NCI-H2227 (cell line): ENCODE measurements around the gene MAPRE2.

Source experiments
- DNase-seq: peaks from one replicate; lab custom pipeline; 2025; ENCODE audit not compliant: unreplicated experiment; lab: John Stamatoyannopoulos, UW

The MAPRE2 gene

GRCh38 chr18:35040988-35041814 is at the start of gene MAPRE2:
TSS of gene MAPRE2 (plus strand) at chr18:35041413. CDS start at chr18:35041540, 127 bp downstream.
- peak; percentile 99 for DNase-seq

GRCh38 chr18:34991561-34991960 is 49.7 kb upstream of the MAPRE2 start:
- DNase-seq = no peak

DNA sequence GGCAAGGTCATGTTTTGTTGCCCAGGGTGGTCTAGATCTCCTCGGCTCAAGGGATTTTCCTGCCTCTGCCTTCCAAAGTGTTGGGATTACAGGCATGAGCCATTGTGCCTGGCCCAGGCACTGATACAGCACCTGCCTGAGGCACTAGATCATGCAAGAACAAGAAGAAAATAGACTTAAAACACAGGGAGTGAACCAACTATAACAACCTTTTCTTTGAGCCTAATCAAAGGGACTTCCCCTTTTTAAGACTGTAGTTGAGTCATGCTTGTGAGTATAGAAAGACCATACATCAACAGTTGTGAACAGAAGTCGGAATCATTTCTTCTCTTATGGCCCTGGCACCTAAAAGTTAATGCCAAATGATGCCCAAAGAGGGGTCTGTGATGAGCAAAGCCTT is 47.9 kb upstream of the MAPRE2 start:
- no peak for DNase-seq

DNA sequence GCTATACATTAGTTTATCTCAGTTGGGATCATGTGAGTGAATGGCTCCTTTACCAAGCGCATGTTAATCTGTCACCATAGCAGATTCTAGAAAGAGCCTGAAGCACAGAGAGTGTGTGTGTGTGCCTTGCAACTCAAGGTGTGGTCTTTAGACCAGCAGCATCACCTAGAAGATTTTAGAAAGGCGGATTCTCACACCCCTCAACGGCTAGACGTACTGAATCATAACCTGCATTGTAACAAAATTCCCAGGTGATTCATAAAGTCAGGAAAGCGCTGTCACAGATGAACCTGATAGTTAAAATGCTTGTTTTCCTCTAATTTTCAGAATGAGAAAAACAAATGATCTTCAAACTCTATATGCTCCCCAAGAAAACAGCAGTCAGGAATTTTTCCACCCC is 45.5 kb upstream of the MAPRE2 start:
- no peak for DNase-seq

DNA sequence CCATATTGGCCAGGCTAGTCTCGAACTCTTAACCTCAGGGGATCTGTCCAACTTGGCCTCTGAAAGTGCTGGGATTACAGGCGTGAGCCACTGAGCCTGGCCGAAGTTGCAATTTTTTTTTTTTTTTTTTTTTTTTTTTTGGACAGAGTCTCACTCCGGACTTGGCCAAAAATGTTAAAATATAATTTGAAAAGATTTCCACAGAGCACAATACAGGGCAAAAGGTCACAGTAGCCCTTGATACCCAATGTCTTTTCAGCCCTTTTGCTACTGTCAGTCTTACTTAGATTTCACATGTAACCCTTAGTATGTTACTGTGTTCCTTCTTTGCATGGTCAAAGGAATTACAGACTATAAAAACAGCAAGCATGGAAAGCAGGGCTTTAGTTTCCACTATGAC is 42.6 kb upstream of the MAPRE2 start:
- no peak for DNase-seq

DNA sequence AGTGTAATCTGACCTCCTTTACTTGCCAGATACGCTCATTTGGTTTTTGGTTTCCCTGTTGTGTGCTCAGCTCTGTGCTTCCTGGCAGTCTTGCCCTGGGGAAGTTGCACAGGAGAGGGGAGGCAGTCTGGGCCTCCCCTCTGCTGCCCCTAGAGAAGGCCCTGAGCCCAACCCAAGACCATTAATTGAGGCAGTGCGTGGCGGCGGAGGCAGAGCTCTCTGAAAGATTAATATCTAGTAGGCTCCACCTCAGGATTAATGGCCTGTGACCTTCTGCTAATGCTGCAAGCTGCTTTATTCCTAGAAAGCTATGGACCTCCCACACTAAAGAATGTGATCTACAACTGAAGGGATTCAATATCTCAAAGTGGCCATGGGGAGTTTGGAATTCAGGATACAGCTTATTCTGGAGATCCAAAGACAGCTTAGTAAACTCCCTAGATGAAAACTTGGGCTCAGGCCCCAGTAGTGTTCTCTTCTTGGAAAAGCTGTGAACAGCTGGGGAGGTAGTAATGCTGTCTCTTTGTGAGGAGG is 41.4 kb upstream of the MAPRE2 start:
- no peak for DNase-seq

DNA sequence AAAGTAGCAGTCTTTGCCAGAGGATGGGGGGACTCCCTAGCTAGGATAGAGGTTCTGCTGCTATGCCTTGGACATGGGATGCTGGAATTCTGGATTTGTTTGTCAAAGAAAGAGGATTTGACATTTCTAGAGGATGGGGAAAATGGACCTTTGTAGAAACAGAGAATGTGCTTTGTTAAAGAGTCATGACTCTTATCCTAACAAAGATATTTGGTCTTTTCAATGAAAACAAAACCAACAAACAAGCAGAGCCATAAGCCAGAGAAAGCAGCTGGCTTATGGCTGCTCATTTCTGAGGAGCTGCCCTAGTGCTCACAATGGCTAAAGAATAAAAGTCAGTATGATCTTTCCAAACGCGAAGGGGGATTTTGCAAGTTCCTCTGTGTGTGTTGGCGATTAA is 40.8 kb upstream of the MAPRE2 start:
- DNase-seq = no peak

DNA sequence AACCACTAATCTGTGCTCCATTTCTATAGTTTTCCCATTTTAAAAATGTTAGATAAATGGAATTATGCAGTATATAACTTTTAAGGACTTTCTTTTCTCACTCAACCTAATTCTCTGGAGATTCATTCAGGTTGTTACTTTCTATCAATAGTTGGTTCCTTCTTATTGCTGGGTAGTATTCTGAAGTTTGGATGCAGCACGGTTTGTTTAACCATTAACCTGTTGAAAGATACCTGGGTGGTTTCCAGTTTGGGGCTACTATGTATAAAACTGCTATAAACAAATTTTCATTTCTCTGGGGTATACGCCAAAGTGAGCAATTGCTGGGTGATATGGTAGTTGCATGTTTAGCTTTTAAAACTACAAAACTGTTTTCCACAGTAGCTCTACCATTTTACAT is 39.1 kb upstream of the MAPRE2 start:
- no peak for DNase-seq

DNA sequence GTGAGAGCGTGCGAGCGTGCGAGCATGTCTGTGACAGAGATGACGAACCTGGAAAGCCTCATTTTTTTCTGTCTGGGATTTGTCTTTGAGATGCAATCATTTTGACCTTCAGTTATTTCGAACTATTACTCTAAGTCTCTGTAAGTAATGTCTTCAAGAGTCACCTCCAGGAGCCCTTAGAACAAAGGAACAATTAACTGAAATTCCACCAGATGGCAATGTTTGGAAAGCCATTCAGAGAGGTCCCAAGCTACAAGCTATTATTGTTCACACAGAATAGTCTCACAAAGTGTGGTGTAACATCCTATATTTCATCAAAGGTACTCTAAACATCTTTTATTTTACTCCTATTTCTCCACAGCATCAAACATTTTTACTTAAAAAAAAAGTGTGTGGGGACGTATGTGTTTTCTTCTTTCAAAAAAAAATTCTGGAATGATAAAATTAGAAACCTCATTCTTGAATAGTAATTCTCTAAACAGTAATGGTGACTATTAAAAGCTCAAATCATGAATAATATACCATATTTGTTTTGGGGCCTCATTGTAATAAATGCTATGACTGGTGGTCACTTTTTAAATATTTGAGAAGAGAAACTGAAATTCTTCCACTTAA is 35.1 kb upstream of the MAPRE2 start:
- peak; percentile 66 for DNase-seq

GRCh38 chr18:35010156-35010555 is 31.1 kb upstream of the MAPRE2 start:
- DNase-seq = no peak

GRCh38 chr18:35010993-35011392 is 30.2 kb upstream of the MAPRE2 start:
- DNase-seq = no peak

DNA sequence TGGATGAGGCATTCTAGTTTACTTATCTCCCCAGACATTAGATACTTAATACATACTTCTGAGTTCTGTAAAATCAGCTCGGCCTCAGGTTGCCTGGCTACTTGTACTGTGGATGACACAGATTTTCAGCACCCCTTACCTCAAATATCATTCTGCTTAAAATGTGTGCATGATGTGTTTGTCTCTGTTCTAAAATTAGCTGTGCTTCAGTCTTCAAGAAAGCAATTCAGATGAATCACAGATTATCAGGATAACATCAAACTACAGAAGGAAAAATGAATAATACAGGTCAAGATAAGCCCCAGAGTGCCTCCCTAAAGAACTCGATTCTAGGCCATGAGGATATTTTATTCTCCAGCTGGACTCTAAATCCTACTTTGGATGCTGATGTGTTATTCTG is 21.3 kb upstream of the MAPRE2 start:
- no peak for DNase-seq

- DNase-seq = no peak
Observed at GRCh38 chr18:35022426-35023001, 18.7 kb upstream of the MAPRE2 start.

DNA sequence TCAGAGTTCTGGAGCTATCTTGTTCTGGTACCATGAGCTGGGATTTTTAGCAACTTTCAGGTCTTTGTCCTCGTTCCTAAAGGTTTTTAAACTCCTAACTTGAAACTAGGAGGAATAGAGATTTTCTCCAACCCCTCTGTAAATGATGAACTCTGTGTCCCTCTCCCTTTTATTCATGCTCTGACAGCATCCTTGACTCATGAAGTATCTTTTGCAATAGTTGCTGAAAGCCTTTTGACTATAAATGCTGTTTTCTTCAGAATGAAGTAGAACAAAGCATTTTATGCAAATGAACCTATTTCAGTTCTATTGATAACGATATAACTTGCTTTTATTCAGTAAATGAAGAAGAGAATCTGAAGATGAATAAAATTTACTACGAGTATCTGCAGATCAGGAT is 17.0 kb upstream of the MAPRE2 start:
- no peak for DNase-seq

DNA sequence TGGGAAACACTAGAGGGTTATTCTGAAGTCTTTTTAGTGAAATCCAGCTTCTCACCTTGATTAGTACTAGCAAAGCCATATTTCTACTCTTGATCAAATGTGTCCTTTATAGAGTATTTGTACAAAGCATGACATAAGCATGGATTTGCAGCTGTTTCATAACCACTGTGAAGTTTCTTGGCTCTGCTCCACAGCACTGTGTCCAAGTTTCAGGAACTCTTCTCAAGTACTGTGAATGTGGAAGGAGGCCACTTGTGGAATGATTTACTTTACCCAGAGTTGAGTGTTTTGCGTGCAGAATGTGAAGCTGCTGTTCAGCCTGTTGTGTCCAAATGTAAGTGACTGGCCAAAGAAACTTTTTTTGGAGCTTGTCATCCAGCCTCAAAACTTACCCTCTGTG is 16.2 kb upstream of the MAPRE2 start:
- no peak for DNase-seq

GRCh38 chr18:35026407-35027061 is 14.7 kb upstream of the MAPRE2 start:
- DNase-seq = no peak

- no peak for DNase-seq
Observed at GRCh38 chr18:35027206-35027605, 14.0 kb upstream of the MAPRE2 start.

DNA sequence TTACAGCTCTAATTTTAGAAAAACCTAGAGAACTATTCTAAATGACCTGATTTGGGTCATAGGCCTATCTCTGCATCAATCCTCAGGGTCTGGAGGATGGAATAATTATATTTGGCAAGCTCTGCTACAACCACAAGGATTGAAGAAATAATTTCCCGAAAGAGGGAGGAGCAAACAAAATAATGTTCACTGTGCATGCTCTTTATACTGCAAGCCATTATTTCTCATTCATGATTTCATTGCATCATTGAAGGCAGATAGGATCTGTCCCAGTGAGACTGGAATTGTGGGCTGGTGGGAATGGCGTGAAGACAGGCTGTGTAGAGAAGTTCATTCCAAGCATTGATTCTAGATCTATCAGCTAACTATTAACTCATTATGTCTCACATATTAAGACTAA is 12.7 kb upstream of the MAPRE2 start:
- no peak for DNase-seq

DNA sequence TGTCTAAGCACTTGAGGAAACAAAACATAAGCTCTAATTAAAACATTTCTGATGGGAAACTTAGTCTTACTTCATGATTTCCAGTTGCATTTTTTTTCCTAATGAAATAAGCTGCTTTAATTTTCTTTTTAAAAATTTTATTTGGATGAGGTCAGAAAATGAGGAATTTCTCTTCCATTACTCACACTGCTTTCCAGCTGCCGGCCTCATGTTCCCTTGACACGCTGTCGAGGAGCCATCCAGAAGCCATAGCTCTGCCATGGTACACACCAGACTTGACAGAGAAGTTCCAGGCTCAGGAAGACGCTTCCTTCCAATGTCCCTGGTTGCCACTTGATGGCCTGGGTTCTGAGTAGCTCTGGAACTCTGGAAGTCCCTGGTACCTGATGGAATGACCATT is 12.1 kb upstream of the MAPRE2 start:
- DNase-seq = no peak

- no peak for DNase-seq
Observed at GRCh38 chr18:35029770-35030169, 11.4 kb upstream of the MAPRE2 start.

DNA sequence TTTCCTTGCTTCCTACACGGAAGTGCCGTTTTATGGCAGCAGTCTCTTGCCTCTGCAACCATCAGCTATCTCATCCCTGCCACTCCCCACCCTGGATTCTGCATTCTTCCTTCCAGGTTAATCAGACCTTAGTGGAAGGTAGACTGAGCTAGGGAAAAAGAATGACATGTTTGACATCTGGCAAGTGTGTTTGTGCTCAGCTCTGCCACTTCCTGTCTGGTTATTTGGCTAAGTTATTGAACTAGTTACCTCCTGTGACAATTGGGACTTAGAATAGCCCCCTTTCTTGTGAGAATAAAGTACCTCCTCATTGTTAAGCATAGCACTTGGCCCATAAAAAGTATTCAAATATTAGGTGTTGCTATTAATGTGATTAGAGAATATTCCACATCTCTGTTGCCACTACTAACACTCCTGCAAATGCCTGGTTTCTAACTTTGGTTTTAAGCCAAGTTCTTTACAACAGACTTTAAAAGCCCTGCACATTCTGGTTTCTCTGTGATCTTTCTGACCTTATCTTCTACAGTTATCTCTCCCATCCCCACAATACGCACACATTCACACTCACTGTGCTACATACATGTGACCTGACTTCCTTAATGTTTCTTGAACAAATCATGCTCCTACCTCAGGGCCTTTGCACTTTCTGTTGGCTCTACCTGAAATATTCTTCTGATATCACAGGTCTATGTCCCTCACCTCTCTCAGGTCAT is 10.8 kb upstream of the MAPRE2 start:
- DNase-seq = no peak
